ENCODE data around the gene OSBPL7.

Gene OSBPL7

GRCh38 chr17:47763913-47764582 is 57.5 kb downstream of the OSBPL7 start:
- DNase-seq (ENCODE audit: low spot score), result no peak

- no peak for DNase-seq (ENCODE audit: low spot score)
These were observed 58.9 kb downstream of the OSBPL7 start for GRCh38 chr17:47762728-47763127.

GRCh38 chr17:47760409-47761140 is 61.0 kb downstream of the OSBPL7 start:
- no peak for DNase-seq (ENCODE audit: low spot score)

- no peak for DNase-seq (ENCODE audit: low spot score)
These were observed 64.2 kb downstream of the OSBPL7 start for GRCh38 chr17:47757386-47757785.
